Esophagus squamous epithelium (tissue), 5 donors: ENCODE measurements around the gene SCN4A. TPM values are rescaled to one million over a fixed set of nuclear protein-coding genes. Genes with fewer than 3 reads are reported as not detected.

ENCODE experiments used
- DNase-seq: peaks from one replicate; lab custom pipeline; 2025; lab: John Stamatoyannopoulos, UW
- H3K27ac ChIP-seq, 4 donors: fragments of 200-600 bp; sonication (generic); one replicate each; pipeline ENCODE4 v1.5.1; 2016 to 2019; ENCODE audit warnings: mild to moderate bottlenecking in 1 of 4
- H3K27me3 ChIP-seq, 4 donors: fragments of 200-600 bp; sonication (generic); 1 replicate in 3 of 4; 2 replicates in 1 of 4; pipeline versions ENCODE4 v1.5.1 to v1.6.0; 2017 to 2021; ENCODE audit warnings: antibody characterized with exemption in 1 of 4
- H3K36me3 ChIP-seq, 3 donors: fragments of 200-600 bp; sonication (generic); one replicate each; pipeline ENCODE4 v1.5.1; 2016 to 2019
- H3K4me1 ChIP-seq, 3 donors: fragments of 200-600 bp; sonication (generic); one replicate each; pipeline ENCODE4 v1.5.1; 2017 to 2019
- H3K4me3 ChIP-seq, 4 donors: fragments of 200-600 bp; sonication (generic); 1 replicate in 3 of 4; 2 replicates in 1 of 4; pipeline ENCODE4 v1.5.1; 2016 to 2019; ENCODE audit warnings: mild to moderate bottlenecking in 2 of 4, moderate library complexity in 1 of 4
- H3K9me3 ChIP-seq, 3 donors: fragments of 200-600 bp; sonication (generic); one replicate each; pipeline ENCODE4 v1.5.1; 2016 to 2019
- CTCF ChIP-seq, 6 experiments: fragments of 450-650 bp in 4 of 6; fragments of 200-600 bp in 2 of 6; sonication (generic) in 2 of 6; IDR thresholded peaks; one replicate each; pipeline ENCODE4 v1.5.1; 2016 to 2019; ENCODE audit warnings: antibody characterized with exemption in 6 of 6, mild to moderate bottlenecking in 4 of 6, moderate library complexity in 4 of 6
- POLR2A ChIP-seq, 4 donors: fragments of 450-650 bp; IDR thresholded peaks; one replicate each; pipeline ENCODE4 v1.6.1; 2017; ENCODE audit warnings: antibody characterized with exemption in 4 of 4, mild to moderate bottlenecking in 4 of 4, moderate library complexity in 3 of 4
- WGBS, 2 donors: methylation state at CpG; one replicate each; pipeline ENCODE4 v1.1.5; 2018; 5-methylcytosine and 5-hydroxymethylcytosine counted together
- intact Hi-C: fragments of 100-400 bp; cut with DNase I; formaldehyde crosslinking; loops from one replicate; pipeline ENCODE4 v1.15.0; 2022
- total RNA-seq, 4 donors: library from RNA; depleted of rRNA; stranded (reverse); fragments of >200 nt; gene quantifications; one replicate each; pipeline ENCODE4 v1.1.0, GENCODE V29; 2016
- donor health status: DM: yes; HTN: yes; CAD: no.

SCN4A gene
- total RNA-seq, 4 donors from 2014 or later = under 0.01 to 0.12 TPM; not detected in 2

GRCh38 chr17:63930951-63931575, 41.7 kb downstream of the SCN4A start:
- no peaks in the 10 kb centered on the region for H3K36me3 ChIP-seq
- no peak for DNase-seq
- no peak for TF ChIP-seq POLR2A (IDR thresholded peaks at IDR 0.05)
- TF ChIP-seq CTCF (IDR thresholded peaks at IDR 0.05) = no peak
- H3K9me3 ChIP-seq = no peaks in the 10 kb centered on the region
- peak overlapping the region in 2 of 4 donors; percentile 27 to 53 for H3K4me3 ChIP-seq
- WGBS, 2 donors = 61 to 78% methylated on average over 7 to 8 of the region's 16 CpGs
- H3K4me1 ChIP-seq = peaks cover 5 to 30% (median 5%) of the 10 kb centered on the region in 3 donors
- H3K27me3 ChIP-seq = peaks cover 0 to 5% (median 0%) of the 10 kb centered on the region in 4 donors
- H3K27ac ChIP-seq = peak overlapping the region; percentile 15 to 74 (median 52)
- intact Hi-C loops = no loop called here

GRCh38 chr17:63929860-63930766, 42.6 kb downstream of the SCN4A start:
- Histone ChIP-seq H3K27me3 (peaks cover 0 to 5% (median 0%) of the 10 kb centered on the region in 4 donors), H3K9me3 (no peaks in the 10 kb centered on the region), H3K4me1 (peaks cover 5 to 30% (median 5%) of the 10 kb centered on the region in 3 donors), H3K36me3 (no peaks in the 10 kb centered on the region), H3K4me3 (peak overlapping the region in 2 of 4 donors; percentile 14 to 53), H3K27ac (peak overlapping the region in 3 of 4 donors; percentile 33 to 74 (median 70))
- DNase-seq = no peak
- WGBS, 2 donors = 56 to 60% methylated on average over 13 to 19 of the region's 24 CpGs
- TF ChIP-seq POLR2A (IDR thresholded peaks at IDR 0.05) = no peak
- intact Hi-C loops = loop anchor here (10.0 kb wide), 1 partner anchor 95 kb away; the partner anchor contains the start of gene ICAM2

- H3K36me3 ChIP-seq = no peaks in the 10 kb centered on the region
- H3K4me1 ChIP-seq = peaks cover 5 to 30% (median 5%) of the 10 kb centered on the region in 3 donors
- no peak overlapping the region for H3K4me3 ChIP-seq
- H3K27ac ChIP-seq = no peak overlapping the region
- H3K9me3 ChIP-seq = no peaks in the 10 kb centered on the region
- TF ChIP-seq POLR2A (IDR thresholded peaks at IDR 0.05) (no peak), CTCF (IDR thresholded peaks at IDR 0.05) (no peak)
- no peak for DNase-seq
- intact Hi-C loops = loop anchor here (10.0 kb wide), 1 partner anchor 96 kb away; the partner anchor contains the start of gene ICAM2
- no peaks in the 10 kb centered on the region for H3K27me3 ChIP-seq
- WGBS, 2 donors = 86 to 92% methylated on average over 1 of the region's 10 CpGs
Observed at GRCh38 chr17:63928966-63929695, 43.6 kb downstream of the SCN4A start.

GRCh38 chr17:63928172-63928666, 44.5 kb downstream of the SCN4A start:
- Histone ChIP-seq H3K4me1 (peaks cover 5 to 30% (median 5%) of the 10 kb centered on the region in 3 donors), H3K27ac (no peak overlapping the region), H3K4me3 (no peak overlapping the region), H3K27me3 (no peaks in the 10 kb centered on the region), H3K9me3 (no peaks in the 10 kb centered on the region), H3K36me3 (no peaks in the 10 kb centered on the region)
- TF ChIP-seq POLR2A (IDR thresholded peaks at IDR 0.05) = no peak
- no peak for TF ChIP-seq CTCF (IDR thresholded peaks at IDR 0.05)
- WGBS, 2 donors = 79 to 80% methylated on average over 4 to 7 of the region's 10 CpGs
- DNase-seq = no peak
- intact Hi-C loops = loop anchor here (10.0 kb wide), 1 partner anchor 97 kb away; the partner anchor contains the start of gene ICAM2
